H1 (cell line): ENCODE measurements around the gene CRYBG1. TPM values are rescaled to one million over a fixed set of nuclear protein-coding genes. Genes with fewer than 3 reads are reported as not detected.
A peak's percentile ranks its signal among the peaks of the same experiment; 100 is the strongest.

Experiments used
- CTCF ChIA-PET: fragments of 300-600 bp; sonication (Branson Sonifier 250); formaldehyde crosslinking; loops from one replicate; lab custom pipeline; 2021; ENCODE audit not compliant: partially characterized antibody; lab: Charles Lee
- POLR2A ChIA-PET: fragments of 300-600 bp; sonication (Branson Sonifier 250); formaldehyde crosslinking; loops from one replicate; lab custom pipeline; 2021; ENCODE audit warnings: inconsistent platforms; ENCODE audit not compliant: partially characterized antibody; lab: Charles Lee
- DNase-seq, 2 experiments: peaks; one replicate each; pipeline versions ENCODE4 v3.0.0 to v3.0.0-alpha.2; 2010 to 2022; ENCODE audit warnings: low spot score in 2 of 2, low read depth in 1 of 2, mixed read lengths in 1 of 2
- FAIRE-seq: peaks from 2 replicates; lab custom pipeline; 2011; peaks lifted over from hg19 to GRCh38; lab: Jason Lieb, UNC
- H2AFZ ChIP-seq: 2 replicates; pipeline ENCODE4 v1.8.1; 2012; ENCODE audit warnings: low read length, inconsistent platforms
- H2AK5ac ChIP-seq: 2 replicates; pipeline ENCODE4 v1.6.1; 2013; ENCODE audit warnings: low read depth, low read length
- H2BK120ac ChIP-seq: replicated peaks from 2 replicates; pipeline ENCODE3; 2013; ENCODE audit warnings: low read depth, low read length, inconsistent platforms
- H2BK12ac ChIP-seq: 2 replicates; pipeline ENCODE4 v1.6.1; 2013; ENCODE audit warnings: low read depth, low read length
- H2BK15ac ChIP-seq: 2 replicates; pipeline ENCODE4 v1.6.1; 2013; ENCODE audit warnings: low read length
- H2BK20ac ChIP-seq: 2 replicates; pipeline ENCODE4 v1.6.1; 2013; ENCODE audit warnings: low read length
- H2BK5ac ChIP-seq: 2 replicates; pipeline ENCODE4 v1.6.1; 2013; ENCODE audit warnings: low read depth, low read length
- H3K14ac ChIP-seq: 2 replicates; pipeline ENCODE4 v1.6.1; 2013; ENCODE audit warnings: inconsistent platforms; ENCODE audit not compliant: insufficient read length
- H3K18ac ChIP-seq: 2 replicates; pipeline ENCODE4 v1.6.1; 2013; ENCODE audit warnings: low read length; ENCODE audit errors: extremely low read depth
- H3K23ac ChIP-seq: 2 replicates; pipeline ENCODE4 v1.6.1; 2013; ENCODE audit warnings: inconsistent platforms; ENCODE audit not compliant: insufficient read length
- H3K23me2 ChIP-seq: 2 replicates; pipeline ENCODE4 v1.6.1; 2013; ENCODE audit warnings: low read depth, low read length
- H3K27ac ChIP-seq: 2 replicates; pipeline ENCODE4 v1.6.1; 2011; ENCODE audit warnings: low read depth, low read length, inconsistent platforms
- H3K27me3 ChIP-seq, 4 experiments: replicated peaks in 1 of 4; 1 replicate in 1 of 4; 2 replicates in 3 of 4; pipeline versions ENCODE4 v1.6.1 to v1.8.1; 2011 to 2013; ENCODE audit warnings: low read length in 3 of 4, mild to moderate bottlenecking in 3 of 4, inconsistent platforms in 2 of 4, mixed read lengths in 2 of 4, moderate library complexity in 1 of 4; ENCODE audit not compliant: control insufficient read depth in 3 of 4, insufficient read depth in 3 of 4; ENCODE audit errors: extremely low read depth in 1 of 4
- H3K36me3 ChIP-seq, 4 experiments: 2 replicates each; pipeline versions ENCODE4 v1.6.1 to v1.8.1; 2011 to 2013; ENCODE audit warnings: mild to moderate bottlenecking in 4 of 4, low read length in 3 of 4, moderate library complexity in 2 of 4, control low read depth in 1 of 4, inconsistent platforms in 1 of 4; ENCODE audit not compliant: insufficient read depth in 4 of 4, control insufficient read depth in 2 of 4
- H3K4ac ChIP-seq: replicated peaks from 2 replicates; pipeline ENCODE3; 2013; ENCODE audit warnings: low read length, low read depth, mixed read lengths, inconsistent platforms; ENCODE audit not compliant: insufficient read length
- H3K4me1 ChIP-seq, 4 experiments: replicated peaks in 1 of 4; 1 replicate in 1 of 4; 2 replicates in 3 of 4; pipeline versions ENCODE4 v1.6.1 to v1.8.1; 2011 to 2013; ENCODE audit warnings: low read length in 3 of 4, inconsistent platforms in 2 of 4, mixed read lengths in 1 of 4; ENCODE audit not compliant: insufficient read depth in 4 of 4, control insufficient read depth in 3 of 4
- H3K4me2 ChIP-seq, 2 experiments: 2 replicates each; pipeline versions ENCODE4 v1.6.1 to v1.8.1; 2011 to 2013; ENCODE audit warnings: low read depth in 2 of 2, low read length in 2 of 2, control low read depth in 1 of 2, inconsistent platforms in 1 of 2, mild to moderate bottlenecking in 1 of 2; ENCODE audit not compliant: insufficient read depth in 1 of 2
- H3K4me3 ChIP-seq, 4 experiments: fragments of 200-600, 300-600 bp in 1 of 4; sonication (generic), shearing (Covaris generic), sonication (Bioruptor Twin) in 1 of 4; 2 replicates each; pipeline versions ENCODE4 v1.5.1 to v1.8.1; 2011 to 2016; ENCODE audit warnings: low read length in 4 of 4, low read depth in 3 of 4, control low read depth in 2 of 4, inconsistent platforms in 2 of 4, mild to moderate bottlenecking in 2 of 4, mixed read lengths in 1 of 4, moderate library complexity in 1 of 4; ENCODE audit not compliant: insufficient read depth in 2 of 4; ENCODE audit errors: extremely low read depth in 1 of 4
- H3K56ac ChIP-seq: replicated peaks from 2 replicates; pipeline ENCODE3; 2013; ENCODE audit warnings: low read depth, mild to moderate bottlenecking, mixed read lengths, low read length, inconsistent platforms; ENCODE audit not compliant: insufficient read length
- H3K79me1 ChIP-seq: 2 replicates; pipeline ENCODE4 v1.6.1; 2013; ENCODE audit warnings: low read depth, low read length, control low read depth
- H3K79me2 ChIP-seq, 2 experiments: 2 replicates each; pipeline versions ENCODE4 v1.6.1 to v1.8.1; 2012 to 2013; ENCODE audit warnings: low read length in 2 of 2, mild to moderate bottlenecking in 2 of 2, inconsistent platforms in 1 of 2; ENCODE audit not compliant: insufficient read depth in 2 of 2, control insufficient read depth in 1 of 2
- H3K9ac ChIP-seq, 4 experiments: replicated peaks in 1 of 4; 1 replicate in 1 of 4; 2 replicates in 3 of 4; pipeline versions ENCODE4 v1.6.1 to v1.8.1; 2011 to 2013; ENCODE audit warnings: low read depth in 3 of 4, low read length in 3 of 4, control low read depth in 2 of 4, mild to moderate bottlenecking in 2 of 4, moderate library complexity in 2 of 4, inconsistent platforms in 1 of 4; ENCODE audit errors: extremely low read depth in 1 of 4
- H3K9me3 ChIP-seq, 2 experiments: 2 replicates each; pipeline versions ENCODE4 v1.6.1 to v1.8.1; 2012 to 2013; ENCODE audit warnings: mild to moderate bottlenecking in 2 of 2, moderate library complexity in 2 of 2, control low read depth in 1 of 2, inconsistent platforms in 1 of 2, low read depth in 1 of 2, low read length in 1 of 2, mixed read lengths in 1 of 2; ENCODE audit not compliant: insufficient read depth in 2 of 2
- H4K20me1 ChIP-seq, 2 experiments: replicated peaks in 1 of 2; 2 replicates each; pipeline versions ENCODE3 to v1.8.1; 2011 to 2013; ENCODE audit warnings: inconsistent platforms in 2 of 2, low read length in 2 of 2, mild to moderate bottlenecking in 1 of 2; ENCODE audit not compliant: insufficient read depth in 2 of 2, control insufficient read depth in 1 of 2
- H4K5ac ChIP-seq: 2 replicates; pipeline ENCODE4 v1.6.1; 2013; ENCODE audit warnings: low read length, low read depth, mixed read lengths, inconsistent platforms; ENCODE audit not compliant: insufficient read length
- H4K8ac ChIP-seq: 2 replicates; pipeline ENCODE4 v1.8.0; 2013; ENCODE audit warnings: mild to moderate bottlenecking, moderate library complexity, low read length, inconsistent platforms; ENCODE audit not compliant: insufficient read depth; ENCODE audit errors: extremely low read depth
- H4K91ac ChIP-seq: replicated peaks from 2 replicates; pipeline ENCODE3; 2013; ENCODE audit warnings: low read length, mixed read lengths, inconsistent platforms; ENCODE audit not compliant: insufficient read length
- CEBPB ChIP-seq: IDR thresholded peaks from 2 replicates; pipeline ENCODE4 v1.6.1; 2012; ENCODE audit warnings: low read depth, low read length
- WGBS, 2 experiments: shearing (Covaris generic) in 1 of 2; methylation state at CpG; one replicate each; pipeline versions ENCODE4 v1.1.6 to v1.1.7; 2013 to 2015; ENCODE audit warnings: low lambda C conversion rate in 2 of 2, mixed read lengths in 2 of 2, inconsistent platforms in 1 of 2, low coverage in 1 of 2, missing lambda C conversion rate in 1 of 2; ENCODE audit not compliant: insufficient replicate concordance in 2 of 2, insufficient coverage in 1 of 2, insufficient read length in 1 of 2; ENCODE audit errors: extremely low coverage in 1 of 2, missing lambda C conversion rate in 1 of 2; 5-methylcytosine and 5-hydroxymethylcytosine counted together
- polyA plus RNA-seq, 7 experiments: library from polyadenylated mRNA; depleted of rRNA in 3 of 7; stranded (reverse) in 5 of 7; unstranded in 2 of 7; fragments of >200 nt in 5 of 7; fragments of 200-250 nt in 2 of 7; gene quantifications; 1 replicate in 5 of 7; 2 replicates in 1 of 7; 4 replicates in 1 of 7; pipeline versions ENCODE4 v1.2.1 to v1.2.3, GENCODE V29; 2011 to 2013; ENCODE audit warnings: missing spikeins in 2 of 7, mixed read lengths in 2 of 7
- total RNA-seq: library from RNA; stranded (reverse); fragmentation: NEBNext Ultra II Directional; extraction: Animal tissue kit (Norgen Biotek cat#: 25700); gene quantifications from 2 replicates; pipeline ENCODE4 v1.2.1, GENCODE V29; 2021
- TF ChIP-seq, protein P1 (sequence below): IDR thresholded peaks from 2 replicates; pipeline ENCODE4 v1.6.1; 2011; ENCODE audit warnings: low read length, improper control_type of control experiment
- TF ChIP-seq, protein P2 (sequence below): IDR thresholded peaks from 2 replicates; pipeline ENCODE4 v1.6.1; 2012; ENCODE audit warnings: inconsistent platforms

Gene CRYBG1
- total and polyA plus RNA-seq, 2 of the 8 experiments (the other 6 are each of a cell fraction or from before 2014, with no cell fraction given): 2.2 to 11.6 TPM

DNA sequence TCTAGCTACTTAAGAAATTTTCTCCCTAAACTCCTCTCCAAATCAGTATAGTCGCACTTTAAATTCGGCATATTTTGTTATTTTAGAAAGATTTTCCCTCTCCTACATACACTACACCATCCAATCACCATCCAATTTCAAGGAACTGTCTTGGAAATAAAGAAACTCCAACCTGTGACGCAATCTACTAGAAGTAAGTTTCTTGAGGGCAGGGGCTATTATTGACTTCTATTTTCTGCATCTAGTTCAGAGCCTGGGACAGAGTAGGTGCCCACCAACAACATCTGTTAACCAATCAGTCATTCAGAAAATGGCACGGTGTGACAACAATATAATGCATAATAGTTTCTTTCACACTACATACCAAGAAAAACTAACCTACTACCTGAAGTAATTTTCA, 38.6 kb upstream of the CRYBG1 start:
- H4K20me1 ChIP-seq: peaks cover 2 to 5% of the 10 kb centered on the region in 2 experiments

More for the DNA sequence above, 38.6 kb upstream of the CRYBG1 start:
- Histone ChIP-seq H3K4ac (no peak overlapping the region), H3K23me2 (no peaks in the 10 kb centered on the region; the same call in 1 of the 2 replicates), H3K4me3 (no peak overlapping the region), H3K9ac (no peak overlapping the region), H3K79me1 (peaks cover 7% of the 10 kb centered on the region), H3K14ac (no peak overlapping the region), H3K18ac (no peak overlapping the region), H2BK120ac (no peak overlapping the region), H3K27me3 (no peaks in the 10 kb centered on the region), H3K23ac (no peak overlapping the region), H2AFZ (no peak overlapping the region), H2AK5ac (no peak overlapping the region), H3K4me2 (no peak overlapping the region), H2BK20ac (no peak overlapping the region)
- WGBS, 2 experiments: 92% methylated on average over 4 of the region's 4 CpGs; no CpG with 5 or more reads in 1 of the 2 experiments
- TF ChIP-seq, protein P1, sequence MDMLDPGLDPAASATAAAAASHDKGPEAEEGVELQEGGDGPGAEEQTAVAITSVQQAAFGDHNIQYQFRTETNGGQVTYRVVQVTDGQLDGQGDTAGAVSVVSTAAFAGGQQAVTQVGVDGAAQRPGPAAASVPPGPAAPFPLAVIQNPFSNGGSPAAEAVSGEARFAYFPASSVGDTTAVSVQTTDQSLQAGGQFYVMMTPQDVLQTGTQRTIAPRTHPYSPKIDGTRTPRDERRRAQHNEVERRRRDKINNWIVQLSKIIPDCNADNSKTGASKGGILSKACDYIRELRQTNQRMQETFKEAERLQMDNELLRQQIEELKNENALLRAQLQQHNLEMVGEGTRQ: no peak
- peak; percentile 38; the same call in 1 of the 2 replicates for TF ChIP-seq CEBPB
- TF ChIP-seq, protein P2, sequence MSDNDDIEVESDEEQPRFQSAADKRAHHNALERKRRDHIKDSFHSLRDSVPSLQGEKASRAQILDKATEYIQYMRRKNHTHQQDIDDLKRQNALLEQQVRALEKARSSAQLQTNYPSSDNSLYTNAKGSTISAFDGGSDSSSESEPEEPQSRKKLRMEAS: no peak
- TF ChIP-seq, all 59 proteins: peak for 1
- ChIA-PET CTCF (interaction anchor here (0.7 to 0.8 kb wide), 2 partner anchors 143 to 217 kb away, joined by 3 to 5 read pairs; no protein-coding TSS in a partner anchor), POLR2A (interaction anchor here (0.7 kb wide), 1 partner anchor 190 kb away, joined by 3 read pairs; no protein-coding TSS in a partner anchor)
- H3K9me3 ChIP-seq: no peaks in the 10 kb centered on the region
- no peak overlapping the region for H3K56ac ChIP-seq
- FAIRE-seq (no peak), DNase-seq (no peak)
- no peak overlapping the region for H2BK15ac ChIP-seq
- no peak overlapping the region for H4K8ac ChIP-seq
- H4K91ac ChIP-seq: no peak overlapping the region
- no peak overlapping the region for H2BK12ac ChIP-seq
- H3K79me2 ChIP-seq: peaks cover 16 to 80% of the 10 kb centered on the region in 2 experiments
- H2BK5ac ChIP-seq: no peak overlapping the region
- no peaks in the 10 kb centered on the region for H3K36me3 ChIP-seq
- H4K5ac ChIP-seq: no peak overlapping the region
- peaks cover 0 to 6% (median 0%) of the 10 kb centered on the region in 4 experiments; a peak in 2 of 7 replicates for H3K4me1 ChIP-seq
- no peak overlapping the region for H3K27ac ChIP-seq
